IPS DF 6.9 (cell line): ENCODE results near the gene ENGASE.

ENCODE experiments used
- DNase-seq: peaks from one replicate; pipeline ENCODE4 v3.0.0-alpha.2; 2013; ENCODE audit warnings: low read depth, low spot score
- H3K27ac ChIP-seq: one replicate; pipeline ENCODE4 v1.5.1; 2013; ENCODE audit warnings: low read length, control low read depth
- H3K27me3 ChIP-seq: 2 replicates; pipeline ENCODE4 v1.6.1; 2013; ENCODE audit warnings: mild to moderate bottlenecking, low read length; ENCODE audit not compliant: control insufficient read depth, insufficient read depth
- H3K36me3 ChIP-seq: 2 replicates; pipeline ENCODE4 v1.6.1; 2013; ENCODE audit warnings: low read length; ENCODE audit not compliant: control insufficient read depth, insufficient read depth
- H3K4me1 ChIP-seq: 2 replicates; pipeline ENCODE4 v1.6.1; 2013; ENCODE audit warnings: low read length; ENCODE audit not compliant: control insufficient read depth, insufficient read depth
- H3K4me3 ChIP-seq: 2 replicates; pipeline ENCODE4 v1.5.1; 2013; ENCODE audit warnings: mild to moderate bottlenecking, low read length
- H3K9me3 ChIP-seq: 2 replicates; pipeline ENCODE4 v1.6.1; 2013; ENCODE audit warnings: low read length, inconsistent platforms; ENCODE audit not compliant: control insufficient read depth, insufficient read depth
- WGBS: extraction: QIAGEN DNeasy Blood & Tissue Kit; methylation state at CpG from one replicate; pipeline ENCODE4 v1.1.7; 2013; ENCODE audit warnings: mixed read lengths, missing lambda C conversion rate; ENCODE audit not compliant: insufficient read length, insufficient coverage; 5-methylcytosine and 5-hydroxymethylcytosine counted together

ENGASE gene

DNA sequence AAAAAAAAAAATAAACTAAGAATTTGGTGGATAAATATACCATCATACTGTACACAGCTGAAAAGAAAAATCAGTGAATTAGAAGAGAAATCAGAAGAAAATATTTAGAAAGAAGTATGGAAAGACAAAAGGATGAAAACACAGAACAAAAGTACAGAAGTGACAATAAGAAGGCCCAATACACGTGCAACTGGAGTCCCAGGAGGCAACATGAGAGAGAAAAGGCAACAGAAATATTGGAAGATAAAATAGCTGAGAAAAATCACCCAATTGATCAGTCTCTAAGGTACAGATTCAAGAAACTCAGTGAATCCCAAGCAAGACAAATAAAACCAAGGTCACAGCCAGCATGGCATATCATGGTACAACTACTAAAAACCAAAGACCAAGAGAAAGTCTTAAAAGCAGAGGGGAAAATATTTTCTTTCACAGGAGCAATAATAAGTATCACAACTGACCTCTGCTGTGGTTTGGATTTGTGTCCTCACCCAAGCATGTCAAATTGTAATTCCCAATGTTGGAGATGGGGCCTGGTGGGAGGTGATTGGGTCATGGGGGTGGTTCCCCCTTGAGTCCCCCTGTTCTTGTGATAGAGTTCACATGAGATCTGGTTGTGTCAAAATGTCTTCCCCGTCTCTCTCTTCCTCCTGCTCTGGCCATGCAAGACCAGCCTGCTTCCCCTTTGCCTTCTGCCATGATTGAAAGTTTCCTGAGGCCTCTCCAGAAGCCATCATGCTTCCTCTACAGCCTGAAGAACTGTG lies 20.2 kb upstream of the ENGASE start:
- Histone ChIP-seq H3K27ac (no peak overlapping the region), H3K36me3 (no peaks in the 10 kb centered on the region), H3K4me3 (no peak overlapping the region), H3K9me3 (no peaks in the 10 kb centered on the region), H3K4me1 (no peaks in the 10 kb centered on the region), H3K27me3 (no peaks in the 10 kb centered on the region)
- DNase-seq = no peak
- no CpG with 5 or more reads among the region's 2 CpGs for WGBS

DNA sequence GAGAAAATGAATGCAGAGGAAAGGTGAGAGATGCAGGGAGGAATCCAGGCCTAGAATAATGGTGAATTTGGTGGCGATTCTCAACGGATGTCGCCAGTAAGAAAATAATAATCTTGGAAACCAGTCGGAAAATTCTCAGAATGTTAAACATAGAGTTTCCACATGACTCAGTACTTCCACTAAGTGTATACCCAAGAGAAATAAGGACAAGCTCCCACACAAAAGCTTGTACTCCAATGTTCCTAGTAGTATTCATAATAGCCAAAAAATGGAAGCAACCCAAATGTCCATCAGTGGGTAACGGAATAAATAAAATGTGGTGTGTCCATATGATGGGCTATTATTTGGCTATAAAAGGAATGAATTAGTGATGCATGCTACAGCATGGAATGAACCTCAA lies 19.4 kb upstream of the ENGASE start:
- no peak for DNase-seq
- H3K36me3 ChIP-seq = no peaks in the 10 kb centered on the region
- H3K27me3 ChIP-seq = no peaks in the 10 kb centered on the region
- no peak overlapping the region for H3K4me3 ChIP-seq
- no peaks in the 10 kb centered on the region for H3K4me1 ChIP-seq
- WGBS = no CpG with 5 or more reads among the region's 5 CpGs
- no peaks in the 10 kb centered on the region for H3K9me3 ChIP-seq
- no peak overlapping the region for H3K27ac ChIP-seq

DNA sequence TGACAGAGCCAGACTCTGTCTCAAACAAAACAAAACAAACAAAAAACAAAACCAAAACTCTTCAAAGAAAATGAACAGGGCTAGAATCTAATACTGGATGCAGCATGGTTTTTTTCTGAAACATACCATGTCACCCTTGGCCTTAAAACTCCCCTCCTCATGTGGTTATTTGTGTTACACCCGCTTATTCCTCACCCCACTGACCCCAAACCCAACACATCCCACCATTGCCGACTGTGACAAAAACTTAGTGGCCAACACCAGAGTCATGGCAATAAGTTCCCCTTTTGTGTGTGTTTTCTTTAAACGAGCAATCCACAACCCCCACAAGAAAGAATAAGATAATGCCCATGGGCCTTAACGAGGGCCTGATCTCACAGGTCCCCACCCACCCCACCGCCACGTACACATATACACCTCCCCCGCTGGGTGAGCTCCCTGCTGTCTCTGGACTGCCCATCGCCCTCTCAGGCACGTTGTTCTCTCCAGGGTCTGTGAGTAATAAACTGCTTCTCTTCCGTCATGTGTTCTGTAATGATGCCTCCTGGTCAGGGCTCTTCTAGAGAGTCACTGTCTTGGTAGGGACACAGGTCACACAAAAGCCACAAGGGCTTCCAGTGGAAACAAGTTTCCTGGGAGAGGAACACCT lies 16.8 kb upstream of the ENGASE start:
- Histone ChIP-seq H3K36me3 (no peaks in the 10 kb centered on the region), H3K9me3 (no peaks in the 10 kb centered on the region), H3K4me1 (no peaks in the 10 kb centered on the region), H3K27ac (no peak overlapping the region), H3K27me3 (no peaks in the 10 kb centered on the region), H3K4me3 (no peak overlapping the region)
- no CpG with 5 or more reads among the region's 10 CpGs for WGBS
- DNase-seq = no peak

DNA sequence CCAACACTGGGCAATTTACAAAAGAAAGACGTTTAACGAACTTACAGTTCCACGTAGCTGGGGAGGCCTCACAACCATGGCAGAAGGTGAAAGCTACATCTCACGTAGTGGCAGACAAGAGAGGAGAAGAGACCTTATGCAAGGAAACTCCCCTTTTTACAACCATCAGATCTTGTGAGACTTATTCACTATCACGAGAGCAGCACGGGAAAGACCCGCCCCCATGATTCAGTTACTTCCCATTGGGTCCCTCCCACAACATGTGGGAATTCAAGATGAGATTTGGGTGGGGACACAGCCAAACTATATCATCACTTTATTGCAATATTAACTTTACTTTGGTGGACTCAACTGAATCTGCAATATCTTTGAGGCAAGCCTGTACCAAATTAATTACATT lies 11.9 kb upstream of the ENGASE start:
- DNase-seq = no peak
- Histone ChIP-seq H3K4me1 (no peaks in the 10 kb centered on the region), H3K9me3 (no peaks in the 10 kb centered on the region), H3K27me3 (no peaks in the 10 kb centered on the region), H3K36me3 (no peaks in the 10 kb centered on the region), H3K27ac (no peak overlapping the region), H3K4me3 (no peak overlapping the region)
- no CpG with 5 or more reads among the region's 7 CpGs for WGBS

DNA sequence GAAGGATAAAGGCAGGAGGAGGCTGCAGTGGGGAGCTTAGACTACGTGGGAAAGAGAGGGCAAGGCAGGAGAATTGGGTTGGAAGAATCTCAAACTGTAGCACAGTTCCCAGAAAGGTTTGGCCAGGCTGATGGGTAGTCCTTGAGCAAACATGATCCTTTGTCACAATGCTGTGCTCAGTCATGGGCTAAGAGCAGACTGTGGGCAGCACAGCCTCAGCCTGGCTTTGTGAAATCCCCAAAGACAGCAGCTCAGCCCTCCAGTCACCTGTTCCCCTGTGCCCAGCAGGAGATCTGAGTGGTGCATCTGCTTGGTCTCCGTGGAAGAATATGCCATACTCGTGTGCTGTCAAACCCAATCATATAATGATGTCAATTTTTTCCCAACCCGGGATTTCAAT lies 10.6 kb upstream of the ENGASE start:
- Histone ChIP-seq H3K4me3 (no peak overlapping the region), H3K9me3 (no peaks in the 10 kb centered on the region)
- WGBS = no CpG with 5 or more reads among the region's 4 CpGs

DNA sequence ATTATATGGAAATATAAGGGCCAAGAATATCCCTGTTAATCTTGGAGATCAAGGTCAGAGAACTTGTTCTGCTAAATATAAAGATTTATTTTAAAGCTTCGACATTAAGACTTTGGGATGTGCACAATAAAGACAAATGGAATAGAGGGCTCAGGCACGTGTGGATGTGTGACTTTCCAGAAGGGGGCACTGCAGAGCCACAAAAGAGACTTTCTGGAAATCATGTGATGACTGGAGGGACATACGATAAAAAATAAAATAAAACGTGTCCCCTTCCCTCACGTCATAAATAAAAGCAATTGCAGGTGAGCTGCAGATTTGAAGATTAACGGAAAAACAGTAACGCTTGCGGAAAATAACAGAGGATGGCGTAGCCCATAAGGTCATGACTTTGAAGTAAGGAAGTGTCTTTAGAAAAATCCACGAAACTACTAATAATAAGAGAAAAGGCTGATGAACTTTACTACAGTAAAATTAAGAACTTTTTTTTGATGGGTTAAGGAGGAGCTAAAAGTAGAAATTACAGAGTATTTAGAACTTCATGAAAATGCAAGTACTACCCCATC lies 9.4 kb upstream of the ENGASE start:
- DNase-seq = no peak
- H3K4me3 ChIP-seq = no peak overlapping the region
- no peaks in the 10 kb centered on the region for H3K27me3 ChIP-seq
- no CpG with 5 or more reads among the region's 10 CpGs for WGBS
- no peaks in the 10 kb centered on the region for H3K36me3 ChIP-seq
- no peak overlapping the region for H3K27ac ChIP-seq
- H3K4me1 ChIP-seq = no peaks in the 10 kb centered on the region
- no peaks in the 10 kb centered on the region for H3K9me3 ChIP-seq

More for the DNA sequence above, 10.6 kb upstream of the ENGASE start:
- Histone ChIP-seq H3K4me1 (no peaks in the 10 kb centered on the region), H3K36me3 (no peaks in the 10 kb centered on the region), H3K27me3 (no peaks in the 10 kb centered on the region), H3K27ac (no peak overlapping the region)
- no peak for DNase-seq

DNA sequence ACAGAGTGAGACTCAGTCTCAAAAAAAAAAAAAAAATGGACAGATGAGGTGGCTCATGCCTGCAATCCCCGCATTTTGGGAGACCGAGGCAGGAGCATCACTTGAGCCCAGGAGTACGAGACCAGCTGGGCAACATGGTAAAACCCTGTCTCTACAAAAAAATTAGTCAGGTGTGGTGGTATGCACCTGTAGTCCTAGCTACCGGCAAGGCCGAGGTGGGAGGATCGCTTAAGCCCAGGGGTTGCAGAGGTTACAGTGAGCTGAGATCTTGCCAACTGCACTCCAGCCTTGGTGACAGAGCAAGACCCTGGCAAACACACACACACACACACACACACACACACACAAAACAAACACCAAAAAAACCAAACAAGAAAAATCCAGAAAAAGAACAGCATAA lies 7.7 kb upstream of the ENGASE start:
- no CpG with 5 or more reads among the region's 6 CpGs for WGBS
- DNase-seq = no peak

DNA sequence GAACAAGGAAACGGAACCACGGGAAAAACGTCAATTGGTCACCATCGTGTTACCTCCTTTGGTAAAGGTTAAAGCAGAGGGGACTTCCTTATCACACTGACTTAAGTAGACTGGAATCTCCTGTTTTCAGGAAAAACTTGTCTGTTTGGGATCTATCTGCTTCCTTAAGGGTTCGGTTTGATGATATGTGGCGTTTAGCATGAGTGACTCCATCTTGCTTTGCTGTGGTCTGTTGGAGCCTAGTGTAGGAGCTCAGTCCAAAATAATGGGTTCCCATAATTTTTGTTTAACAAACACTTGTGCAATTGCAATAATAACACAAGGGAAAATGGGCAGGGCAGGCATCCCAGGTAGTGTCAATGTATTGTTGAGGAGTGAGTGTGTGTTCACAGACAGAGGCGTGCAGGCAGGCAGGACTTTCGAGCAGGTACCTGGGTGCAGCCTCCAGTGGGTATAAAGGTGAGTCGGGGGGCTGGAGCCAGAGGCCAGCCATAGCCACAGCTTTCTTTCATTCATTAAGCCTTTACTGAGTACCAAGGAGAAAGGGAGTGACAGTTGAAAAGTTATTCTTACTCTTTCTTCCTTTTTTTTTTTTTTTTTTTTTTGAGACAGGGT lies 4.3 kb upstream of the ENGASE start:
- H3K36me3 ChIP-seq = no peaks in the 10 kb centered on the region
- no peak overlapping the region for H3K4me3 ChIP-seq
- no peak for DNase-seq
- no peaks in the 10 kb centered on the region for H3K4me1 ChIP-seq
- no peak overlapping the region for H3K27ac ChIP-seq
- H3K9me3 ChIP-seq = no peaks in the 10 kb centered on the region
- H3K27me3 ChIP-seq = no peaks in the 10 kb centered on the region
- WGBS = no CpG with 5 or more reads among the region's 9 CpGs

More for the DNA sequence above, 7.7 kb upstream of the ENGASE start:
- Histone ChIP-seq H3K27ac (no peak overlapping the region), H3K9me3 (no peaks in the 10 kb centered on the region), H3K4me1 (no peaks in the 10 kb centered on the region), H3K4me3 (no peak overlapping the region), H3K36me3 (no peaks in the 10 kb centered on the region), H3K27me3 (no peaks in the 10 kb centered on the region)

DNA sequence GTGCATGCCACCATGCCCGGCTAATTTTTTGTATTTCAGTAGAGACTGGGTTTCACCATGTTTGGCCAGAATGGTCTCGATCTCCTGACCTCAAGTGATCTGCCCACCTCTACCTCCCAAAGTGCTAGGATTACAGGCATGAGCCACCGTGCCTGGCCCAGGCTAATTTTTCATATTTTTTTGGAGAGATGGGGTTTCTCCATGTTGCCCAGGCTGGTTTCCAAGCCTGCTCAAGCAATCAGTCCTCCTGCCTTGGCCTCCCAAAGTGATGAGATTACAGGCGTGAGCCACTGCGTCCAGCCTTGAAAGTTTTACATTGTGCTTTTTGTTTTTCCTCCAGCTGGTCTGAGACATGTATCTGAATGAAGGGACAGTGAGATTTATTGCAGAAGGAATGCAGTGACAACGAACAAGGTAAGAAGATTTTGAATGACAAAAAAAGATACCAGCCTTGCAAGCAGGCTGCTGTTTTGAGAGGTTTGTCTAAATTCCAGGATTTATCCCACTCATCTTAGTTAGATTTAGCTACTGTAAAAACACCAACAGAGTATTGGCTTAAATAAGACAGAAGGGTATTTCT lies 3.4 kb upstream of the ENGASE start:
- H3K9me3 ChIP-seq = no peaks in the 10 kb centered on the region
- no peak overlapping the region for H3K4me3 ChIP-seq
- peaks cover 2% of the 10 kb centered on the region; the same call in 1 of the 2 replicates for H3K4me1 ChIP-seq
- no peak for DNase-seq
- no peaks in the 10 kb centered on the region for H3K27me3 ChIP-seq
- H3K36me3 ChIP-seq = no peaks in the 10 kb centered on the region
- no CpG with 5 or more reads among the region's 6 CpGs for WGBS
- no peak overlapping the region for H3K27ac ChIP-seq

DNA sequence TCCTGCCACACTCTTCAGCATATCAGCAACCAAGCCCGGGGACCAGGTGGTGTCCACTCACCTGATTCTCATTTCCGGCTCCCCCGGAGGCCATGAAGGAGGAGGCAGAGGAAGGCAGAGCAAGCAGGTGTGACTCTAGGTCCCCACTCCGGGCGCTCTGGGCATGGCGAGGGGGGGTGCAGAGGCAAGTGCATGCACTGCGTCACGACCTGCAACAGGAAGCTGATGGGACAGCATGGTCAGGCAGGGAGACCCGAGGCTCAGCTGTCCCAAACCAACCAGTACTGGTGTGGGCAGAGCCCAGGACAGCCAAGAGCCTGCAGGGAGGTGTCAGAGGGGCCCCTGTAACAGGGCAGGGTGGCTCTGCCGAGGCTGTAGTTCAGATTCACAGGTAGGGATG lies 2.1 kb upstream of the ENGASE start:
- H3K27ac ChIP-seq = no peak overlapping the region

More for the DNA sequence above, 2.1 kb upstream of the ENGASE start:
- peaks cover 2% of the 10 kb centered on the region; the same call in 1 of the 2 replicates for H3K4me1 ChIP-seq
- no peak overlapping the region for H3K4me3 ChIP-seq
- no peak for DNase-seq
- no peaks in the 10 kb centered on the region for H3K9me3 ChIP-seq
- no CpG with 5 or more reads among the region's 10 CpGs for WGBS
- no peaks in the 10 kb centered on the region for H3K27me3 ChIP-seq
- H3K36me3 ChIP-seq = no peaks in the 10 kb centered on the region
